ENCODE results near the gene CIDEA. TPM values are rescaled to one million over a fixed set of nuclear protein-coding genes. Genes with fewer than 3 reads are reported as not detected.

Gene CIDEA
- polyA plus RNA-seq, 3 donors, result not detected

GRCh38 chr18:12315911-12316310 is 61.8 kb downstream of the CIDEA start:
- no peak for DNase-seq
- WGBS (ENCODE audit: insufficient coverage), result 95% methylated on average over 5 of the region's 5 CpGs

GRCh38 chr18:12317664-12318333 is 63.6 kb downstream of the CIDEA start:
- Mint-ChIP-seq H3K27me3 (ENCODE audit: low read depth in 3 of 3) (no peaks in the 10 kb centered on the region), H3K36me3 (peaks cover 16 to 31% of the 10 kb centered on the region in 2 donors), H3K27ac (peak overlapping the region; percentile 42 to 92 (median 77)), H3K4me3 (no peak overlapping the region), H3K9me3 (peaks cover 0 to 2% (median under 1%) of the 10 kb centered on the region in 7 donors), H3K4me1 (peaks cover 13% of the 10 kb centered on the region)
- peaks cover 14% of the 10 kb centered on the region in 2 donors for H3K4me1 ChIP-seq (ENCODE audit: control insufficient read depth in 1 of 2, insufficient read depth in 2 of 2, low read length in 2 of 2)
- TF ChIP-seq CTCF (IDR thresholded peaks at IDR 0.05), result no peak
- intact Hi-C loops (cut with micrococcal nuclease), result no loop called here
- peaks cover 9 to 43% of the 10 kb centered on the region in 2 donors for H3K36me3 ChIP-seq (replicated peaks in 1 of 2; ENCODE audit: control insufficient read depth in 1 of 2, insufficient read depth in 2 of 2, low read length in 2 of 2)
- no peak overlapping the region for H2AFZ ChIP-seq (ENCODE audit: insufficient read depth, low read depth, low read length, poor library complexity, severe bottlenecking)
- H3K79me2 ChIP-seq (ENCODE audit: insufficient read depth, low read length), result no peaks in the 10 kb centered on the region
- peak overlapping the region; percentile 29 to 56 for H3K27ac ChIP-seq (ENCODE audit: low read depth in 1 of 2, low read length in 2 of 2)
- 100% methylated on average over 1 of the region's 6 CpGs for WGBS (ENCODE audit: insufficient coverage)
- no peaks in the 10 kb centered on the region for H3K9me3 ChIP-seq (replicated peaks in 1 of 2; ENCODE audit: control insufficient read depth in 1 of 2, insufficient read depth in 1 of 2, low read length in 2 of 2)
- H3K4me2 ChIP-seq (replicated peaks; ENCODE audit: extremely low read depth, low read length, poor library complexity, severe bottlenecking), result no peak overlapping the region
- no peak overlapping the region for H3K4me3 ChIP-seq (replicated peaks in 1 of 3; ENCODE audit: low read depth in 2 of 3, low read length in 3 of 3)
- no peaks in the 10 kb centered on the region for H3K27me3 ChIP-seq (ENCODE audit: control insufficient read depth in 2 of 2, insufficient read depth in 2 of 2, low read length in 2 of 2)
- H4K20me1 ChIP-seq (ENCODE audit: insufficient read depth, low read length), result no peaks in the 10 kb centered on the region
- no peak overlapping the region for H3K9ac ChIP-seq (ENCODE audit: insufficient read depth, low read length, poor library complexity, severe bottlenecking)
- peak; percentile 55 to 71 (median 70) for DNase-seq

More at GRCh38 chr18:12315911-12316310, 61.8 kb downstream of the CIDEA start:
- Histone ChIP-seq H2AFZ (ENCODE audit: insufficient read depth, low read depth, low read length, poor library complexity, severe bottlenecking) (no peak overlapping the region), H3K9me3 (replicated peaks in 1 of 2; ENCODE audit: control insufficient read depth in 1 of 2, insufficient read depth in 1 of 2, low read length in 2 of 2) (peaks cover 8 to 9% of the 10 kb centered on the region in 2 donors), H3K4me3 (replicated peaks in 1 of 3; ENCODE audit: low read depth in 2 of 3, low read length in 3 of 3) (no peak overlapping the region), H3K9ac (ENCODE audit: insufficient read depth, low read length, poor library complexity, severe bottlenecking) (no peak overlapping the region), H4K20me1 (ENCODE audit: insufficient read depth, low read length) (no peaks in the 10 kb centered on the region), H3K79me2 (ENCODE audit: insufficient read depth, low read length) (no peaks in the 10 kb centered on the region), H3K27ac (ENCODE audit: low read depth in 1 of 2, low read length in 2 of 2) (no peak overlapping the region), H3K4me1 (ENCODE audit: control insufficient read depth in 1 of 2, insufficient read depth in 2 of 2, low read length in 2 of 2) (peaks cover 14% of the 10 kb centered on the region in 2 donors), H3K27me3 (ENCODE audit: control insufficient read depth in 2 of 2, insufficient read depth in 2 of 2, low read length in 2 of 2) (no peaks in the 10 kb centered on the region), H3K36me3 (replicated peaks in 1 of 2; ENCODE audit: control insufficient read depth in 1 of 2, insufficient read depth in 2 of 2, low read length in 2 of 2) (peaks cover 4 to 49% of the 10 kb centered on the region in 2 donors), H3K4me2 (replicated peaks; ENCODE audit: extremely low read depth, low read length, poor library complexity, severe bottlenecking) (no peak overlapping the region)
- Mint-ChIP-seq H3K4me3 (no peak overlapping the region), H3K4me1 (peaks cover 13% of the 10 kb centered on the region), H3K9me3 (peaks cover 0 to 15% (median 10%) of the 10 kb centered on the region in 7 donors), H3K36me3 (peaks cover 14 to 34% of the 10 kb centered on the region in 2 donors), H3K27me3 (ENCODE audit: low read depth in 3 of 3) (no peaks in the 10 kb centered on the region), H3K27ac (peak overlapping the region in 5 of 7 donors; percentile 5 to 70 (median 48))
- intact Hi-C loops (cut with micrococcal nuclease), result no loop called here
- TF ChIP-seq CTCF (IDR thresholded peaks at IDR 0.05), result no peak

Measured in CD14-positive monocyte (primary cell).